Fibroblast of the aortic adventitia (primary cell): ENCODE data around the gene RAB11FIP5. TPM values are rescaled to one million over a fixed set of nuclear protein-coding genes. Genes with fewer than 3 reads are reported as not detected.
"Not testable (repeated sequence)": the region's sequence is repeated elsewhere in the genome, so short reads cannot be mapped to it uniquely, and the experiment has no call there.

Experiments used
- DNase-seq: peaks from one replicate; pipeline ENCODE4 v3.0.0-alpha.2; 2010; ENCODE audit warnings: low read depth
- H3K4me3 ChIP-seq: 2 replicates; pipeline ENCODE4 v1.5.1; 2011; ENCODE audit warnings: low read depth, mild to moderate bottlenecking, control low read depth, low read length, moderate library complexity
- total RNA-seq: library from RNA; depleted of rRNA; stranded (reverse); fragments of >200 nt; gene quantifications from 2 replicates; pipeline ENCODE4 v1.2.3, GENCODE V29; 2012; ENCODE audit warnings: low replicate concordance
- TF ChIP-seq, protein P1 (sequence below): IDR thresholded peaks from 2 replicates; pipeline ENCODE4 v1.5.1; 2011; ENCODE audit warnings: mild to moderate bottlenecking, low read length, control low read depth, inconsistent platforms; ENCODE audit not compliant: insufficient read depth

The RAB11FIP5 gene
- total RNA-seq, 1 donor: 48.5 TPM

DNA sequence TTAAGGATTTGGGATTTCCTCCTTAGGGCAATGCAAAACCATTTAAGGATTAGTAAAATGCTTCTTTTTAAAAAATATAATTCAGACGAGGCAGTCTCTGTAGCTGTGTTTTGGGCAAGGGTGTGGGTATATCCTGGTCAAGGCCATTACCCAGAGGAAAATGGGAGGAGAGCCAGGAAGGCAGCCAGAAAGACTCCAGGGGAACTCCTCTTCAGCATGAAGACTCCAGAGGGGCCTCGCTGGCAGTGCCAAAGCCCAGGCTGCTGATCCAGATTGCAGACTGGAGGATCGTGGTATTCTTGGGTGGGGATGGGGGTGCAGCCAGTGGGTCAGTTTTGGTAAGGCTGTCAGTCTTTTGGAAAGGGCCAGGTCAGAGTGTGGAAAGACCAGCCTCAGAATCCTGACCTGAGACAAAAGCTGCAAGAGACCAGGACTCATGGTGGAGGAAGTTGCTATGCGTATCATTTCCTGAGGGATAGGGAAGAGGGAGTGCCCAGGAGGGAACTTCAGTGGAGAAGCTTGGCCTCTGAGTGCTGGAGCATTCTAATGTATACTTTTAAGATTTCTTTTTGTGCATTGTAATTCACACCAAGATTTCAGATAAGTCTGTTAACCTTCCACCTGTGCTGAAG lies 20.9 kb upstream of the RAB11FIP5 start:
- H3K4me3 ChIP-seq: no peak overlapping the region
- TF ChIP-seq, protein P1, sequence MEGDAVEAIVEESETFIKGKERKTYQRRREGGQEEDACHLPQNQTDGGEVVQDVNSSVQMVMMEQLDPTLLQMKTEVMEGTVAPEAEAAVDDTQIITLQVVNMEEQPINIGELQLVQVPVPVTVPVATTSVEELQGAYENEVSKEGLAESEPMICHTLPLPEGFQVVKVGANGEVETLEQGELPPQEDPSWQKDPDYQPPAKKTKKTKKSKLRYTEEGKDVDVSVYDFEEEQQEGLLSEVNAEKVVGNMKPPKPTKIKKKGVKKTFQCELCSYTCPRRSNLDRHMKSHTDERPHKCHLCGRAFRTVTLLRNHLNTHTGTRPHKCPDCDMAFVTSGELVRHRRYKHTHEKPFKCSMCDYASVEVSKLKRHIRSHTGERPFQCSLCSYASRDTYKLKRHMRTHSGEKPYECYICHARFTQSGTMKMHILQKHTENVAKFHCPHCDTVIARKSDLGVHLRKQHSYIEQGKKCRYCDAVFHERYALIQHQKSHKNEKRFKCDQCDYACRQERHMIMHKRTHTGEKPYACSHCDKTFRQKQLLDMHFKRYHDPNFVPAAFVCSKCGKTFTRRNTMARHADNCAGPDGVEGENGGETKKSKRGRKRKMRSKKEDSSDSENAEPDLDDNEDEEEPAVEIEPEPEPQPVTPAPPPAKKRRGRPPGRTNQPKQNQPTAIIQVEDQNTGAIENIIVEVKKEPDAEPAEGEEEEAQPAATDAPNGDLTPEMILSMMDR: no peak
- no peak for DNase-seq

DNA sequence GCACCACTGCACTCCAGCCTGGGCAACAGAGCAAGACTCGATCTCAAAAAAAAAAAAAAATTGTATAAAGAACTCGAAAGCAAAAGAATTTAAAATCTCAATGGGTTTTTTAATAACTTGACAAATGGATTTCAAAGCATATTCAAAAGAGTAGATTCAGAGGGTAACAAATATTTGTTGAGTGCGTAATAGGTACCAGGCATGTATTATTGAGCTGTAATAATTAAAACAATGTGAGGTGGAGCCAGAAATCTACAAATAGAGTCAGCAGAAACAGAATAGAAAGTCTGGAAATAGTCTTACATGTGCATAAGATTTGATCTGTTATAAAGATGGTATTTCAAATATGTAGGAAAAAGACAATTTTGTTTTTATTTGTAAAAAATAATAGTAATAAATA lies 19.1 kb upstream of the RAB11FIP5 start:
- H3K4me3 ChIP-seq: no peak overlapping the region
- TF ChIP-seq, protein P1: no peak
- no peak for DNase-seq

DNA sequence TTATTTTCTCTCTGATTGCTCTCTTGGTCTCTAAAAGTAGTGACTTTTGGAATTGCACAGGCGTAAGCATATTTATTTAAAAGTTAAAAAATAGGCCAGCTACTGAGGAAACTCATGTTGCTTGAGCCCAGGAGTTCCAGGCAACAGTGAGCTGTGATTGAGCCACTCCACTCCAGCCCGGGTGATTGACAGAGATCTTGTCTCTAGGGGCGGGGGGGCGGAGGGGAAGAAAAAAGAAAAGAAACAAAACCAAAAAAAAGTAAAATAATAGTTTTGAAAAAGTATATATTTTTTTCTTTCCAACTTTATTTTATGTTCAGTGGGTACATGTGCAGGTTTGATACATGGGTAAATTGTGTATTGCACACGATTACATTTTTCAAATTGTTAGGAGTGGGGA lies 18.0 kb upstream of the RAB11FIP5 start:
- TF ChIP-seq, protein P1: no peak
- H3K4me3 ChIP-seq: no peak overlapping the region
- DNase-seq: no peak

DNA sequence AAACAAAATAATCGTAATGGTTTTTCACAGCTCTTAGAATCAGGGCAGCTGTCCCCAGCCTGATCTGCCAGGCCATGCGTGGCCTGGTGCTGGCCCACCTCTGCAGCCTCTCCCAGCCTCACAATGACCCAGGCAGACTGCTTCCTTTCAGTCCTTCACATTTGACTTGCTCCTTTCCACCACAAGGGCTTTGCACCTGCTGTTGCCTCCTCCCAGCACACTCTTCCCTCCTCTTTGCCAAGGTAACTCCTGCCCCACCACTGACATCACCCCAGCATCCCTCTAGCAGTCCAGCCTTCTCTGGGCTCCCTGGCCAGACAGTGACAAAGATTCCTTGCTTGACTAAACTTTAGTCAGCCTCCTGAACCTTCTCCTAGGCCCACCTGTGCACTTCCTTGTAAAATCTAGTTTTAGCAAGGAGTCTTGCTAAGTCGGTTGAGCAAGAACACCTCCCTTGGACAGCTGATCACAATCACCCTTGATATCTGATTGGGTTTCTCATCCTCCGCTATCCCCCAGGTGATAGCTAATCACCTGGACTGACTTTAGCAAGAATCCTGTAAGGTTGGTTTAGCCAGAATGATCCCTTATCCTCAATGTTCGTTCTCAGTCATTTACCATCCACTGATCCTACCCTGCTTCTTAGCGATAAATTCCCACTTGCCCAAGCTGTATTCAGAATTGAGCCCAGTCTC lies 16.2 kb upstream of the RAB11FIP5 start:
- H3K4me3 ChIP-seq: no peak overlapping the region
- DNase-seq: no peak
- TF ChIP-seq, protein P1: no peak

DNA sequence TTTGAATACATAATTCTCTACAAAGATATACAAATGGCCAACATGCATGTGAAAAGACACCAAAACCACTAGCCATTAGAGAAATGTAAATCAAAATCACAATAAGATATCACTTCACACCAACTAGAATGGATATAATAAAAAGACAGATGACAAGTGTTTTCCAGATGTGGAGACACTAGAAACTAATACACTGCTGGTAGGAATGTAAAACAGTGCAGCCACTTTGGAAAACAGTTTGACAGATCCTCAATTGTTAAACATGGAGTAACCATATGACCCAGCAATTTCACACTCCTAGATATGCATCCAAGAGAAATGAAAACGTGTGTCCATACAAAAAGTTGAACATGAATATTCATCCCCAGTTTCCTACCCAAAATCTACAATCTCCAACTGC lies 9.8 kb upstream of the RAB11FIP5 start:
- no peak for DNase-seq
- TF ChIP-seq, protein P1: no peak

DNA sequence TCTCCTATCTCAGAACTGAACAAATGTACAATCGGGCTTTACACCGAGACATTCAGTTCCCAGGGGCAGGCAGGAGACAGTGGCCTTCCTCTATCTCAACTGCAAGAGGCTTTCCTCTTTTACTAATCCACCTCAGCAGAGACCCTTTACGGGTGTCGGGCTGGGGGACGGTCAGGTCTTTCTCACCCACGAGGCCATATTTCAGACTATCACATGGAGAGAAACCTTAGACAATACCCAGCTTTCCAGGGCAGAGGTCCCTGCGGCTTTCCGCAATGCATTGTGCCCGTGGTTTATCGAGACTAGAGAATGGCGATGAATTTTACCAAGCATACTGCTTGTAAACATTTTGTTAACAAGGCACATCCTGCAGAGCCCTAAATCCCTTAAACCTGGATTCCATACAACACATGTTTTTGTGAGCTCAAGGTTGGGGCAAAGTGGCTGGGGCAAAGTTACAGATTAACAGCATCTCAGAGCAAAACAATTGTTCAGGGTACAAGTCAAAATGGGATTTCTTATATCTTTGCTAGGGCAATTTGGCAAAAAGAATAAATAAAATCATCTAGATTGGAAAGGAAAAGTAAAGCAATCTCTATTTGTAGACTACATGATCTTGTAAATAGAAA lies 7.0 kb upstream of the RAB11FIP5 start:
- DNase-seq, H3K4me3 ChIP-seq: not testable (repeated sequence)

More for the DNA sequence above, 9.8 kb upstream of the RAB11FIP5 start:
- H3K4me3 ChIP-seq: no peak overlapping the region

DNA sequence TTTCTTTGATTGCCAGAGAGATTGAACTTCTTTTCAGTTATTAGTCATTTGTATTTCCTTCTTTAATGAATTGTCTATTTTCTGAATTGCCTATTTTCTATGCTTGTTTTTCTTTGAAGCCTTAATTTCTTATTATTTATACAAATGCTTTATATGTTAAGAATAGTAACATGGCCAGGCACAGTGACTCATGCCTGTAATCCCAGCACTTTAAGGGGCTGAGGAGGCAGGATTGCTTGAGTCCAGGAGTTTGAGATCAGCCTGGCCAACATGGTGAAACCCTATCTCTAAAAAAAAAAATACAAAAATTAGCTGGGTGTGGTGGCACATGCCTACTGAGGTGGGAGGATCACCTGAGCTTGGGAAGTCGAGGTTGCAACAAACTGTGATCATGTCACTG lies 4.7 kb upstream of the RAB11FIP5 start:
- peak; percentile 25 for DNase-seq
- H3K4me3 ChIP-seq: no peak overlapping the region
- TF ChIP-seq, protein P1: no peak
